GM21723 (cell line): ENCODE results near the gene NMT1.

Source experiments
- ATAC-seq: cut with Tn5 transposase; IDR thresholded peaks from one replicate; pipeline ENCODE4 v1.9.1; 2021; ENCODE audit warnings: mild to moderate bottlenecking, moderate library complexity; ENCODE audit not compliant: unreplicated experiment

Gene NMT1

GRCh38 chr17:45132572-45133463 lies 71.7 kb downstream of the NMT1 start:
- peak; percentile 33 for ATAC-seq

GRCh38 chr17:45135192-45135977 lies 74.3 kb downstream of the NMT1 start, which contains the start of gene ACBD4:
Gene ACBD4, plus strand, starts transcription at chr17:45135687. Its CDS starts 458 bp downstream, at chr17:45136145.
- peak; percentile 77 for ATAC-seq

GRCh38 chr17:45135978-45136791 lies 75.1 kb downstream of the NMT1 start:
- ATAC-seq = no peak

- no peak for ATAC-seq
These were observed 75.9 kb downstream of the NMT1 start for GRCh38 chr17:45136846-45137560.

- no peak for ATAC-seq
These were observed 76.6 kb downstream of the NMT1 start for GRCh38 chr17:45137561-45138305.

- ATAC-seq = no peak
These were observed 77.9 kb downstream of the NMT1 start for GRCh38 chr17:45138911-45139532.

GRCh38 chr17:45139533-45139920 lies 78.4 kb downstream of the NMT1 start:
- ATAC-seq = no peak

GRCh38 chr17:45143094-45143670 lies 82.1 kb downstream of the NMT1 start:
- ATAC-seq = no peak

- no peak for ATAC-seq
These were observed 82.7 kb downstream of the NMT1 start for GRCh38 chr17:45143767-45144198.

- no peak for ATAC-seq
These were observed 83.3 kb downstream of the NMT1 start for GRCh38 chr17:45144199-45145034.

- no peak for ATAC-seq
These were observed 83.9 kb downstream of the NMT1 start for GRCh38 chr17:45145035-45145389.

- no peak for ATAC-seq
These were observed 85.0 kb downstream of the NMT1 start for GRCh38 chr17:45146166-45146565.

GRCh38 chr17:45146592-45146889 lies 85.4 kb downstream of the NMT1 start:
- no peak for ATAC-seq

GRCh38 chr17:45146890-45147580 lies 85.9 kb downstream of the NMT1 start:
- no peak for ATAC-seq

- no peak for ATAC-seq
These were observed 86.6 kb downstream of the NMT1 start for GRCh38 chr17:45147581-45148182.

GRCh38 chr17:45148183-45149036 lies 87.3 kb downstream of the NMT1 start, which contains the start of gene HEXIM1:
Gene HEXIM1, plus strand, starts transcription at chr17:45148475. Its CDS starts 716 bp downstream, at chr17:45149191.
- ATAC-seq = peak; percentile 59
